ENCODE results near the gene BNIPL.

Gene BNIPL

DNA sequence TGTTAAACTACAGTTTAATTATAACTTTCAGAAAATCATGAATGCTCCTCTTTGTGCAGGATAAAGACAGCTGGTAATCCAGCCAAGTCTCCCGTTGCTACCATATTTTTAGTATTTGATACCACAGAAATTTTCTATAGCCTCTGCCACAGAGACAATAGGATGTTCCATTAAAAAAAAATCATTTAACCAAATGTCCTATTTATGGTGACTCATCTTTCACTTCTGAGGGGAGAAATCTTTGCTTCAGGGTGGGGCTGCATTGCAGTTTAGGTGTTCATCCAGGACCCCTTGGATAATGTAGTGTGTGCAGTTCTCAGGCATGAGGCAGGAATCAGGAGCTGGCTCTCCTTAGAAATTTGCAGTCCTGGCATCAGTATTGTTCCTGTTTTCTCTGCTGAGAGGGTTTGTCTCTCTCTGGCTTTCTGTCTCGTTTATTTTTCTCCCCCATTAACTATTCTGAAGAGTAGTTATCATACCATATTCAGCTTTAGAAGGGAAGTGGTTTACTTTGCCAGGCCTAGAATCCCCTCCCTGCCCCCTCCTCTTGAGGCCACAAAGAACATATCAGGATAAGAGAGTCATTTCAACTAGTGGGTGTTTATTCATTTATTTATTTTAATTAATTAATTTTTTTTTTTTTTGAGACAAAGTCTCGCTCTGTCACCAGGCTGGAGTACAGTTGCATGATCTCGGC is 25.1 kb upstream of the BNIPL start:
- H3K27ac ChIP-seq (ENCODE audit: low read depth, low read length) = no peak overlapping the region
- H3K36me3 ChIP-seq (ENCODE audit: insufficient read depth, low read length) = peaks cover 3% of the 10 kb centered on the region
- H3K9me3 ChIP-seq (ENCODE audit: low read length) = no peaks in the 10 kb centered on the region
- H3K4me3 ChIP-seq (ENCODE audit: low read depth in 1 of 2, low read length in 2 of 2) = no peak overlapping the region
- H3K27me3 ChIP-seq (ENCODE audit: control insufficient read depth in 1 of 2, insufficient read depth in 2 of 2, low read length in 2 of 2) = no peaks in the 10 kb centered on the region
- peaks cover 37% of the 10 kb centered on the region for H3K4me1 ChIP-seq (ENCODE audit: insufficient read depth, low read length)
- H3K9ac ChIP-seq (ENCODE audit: low read length) = no peak overlapping the region

DNA sequence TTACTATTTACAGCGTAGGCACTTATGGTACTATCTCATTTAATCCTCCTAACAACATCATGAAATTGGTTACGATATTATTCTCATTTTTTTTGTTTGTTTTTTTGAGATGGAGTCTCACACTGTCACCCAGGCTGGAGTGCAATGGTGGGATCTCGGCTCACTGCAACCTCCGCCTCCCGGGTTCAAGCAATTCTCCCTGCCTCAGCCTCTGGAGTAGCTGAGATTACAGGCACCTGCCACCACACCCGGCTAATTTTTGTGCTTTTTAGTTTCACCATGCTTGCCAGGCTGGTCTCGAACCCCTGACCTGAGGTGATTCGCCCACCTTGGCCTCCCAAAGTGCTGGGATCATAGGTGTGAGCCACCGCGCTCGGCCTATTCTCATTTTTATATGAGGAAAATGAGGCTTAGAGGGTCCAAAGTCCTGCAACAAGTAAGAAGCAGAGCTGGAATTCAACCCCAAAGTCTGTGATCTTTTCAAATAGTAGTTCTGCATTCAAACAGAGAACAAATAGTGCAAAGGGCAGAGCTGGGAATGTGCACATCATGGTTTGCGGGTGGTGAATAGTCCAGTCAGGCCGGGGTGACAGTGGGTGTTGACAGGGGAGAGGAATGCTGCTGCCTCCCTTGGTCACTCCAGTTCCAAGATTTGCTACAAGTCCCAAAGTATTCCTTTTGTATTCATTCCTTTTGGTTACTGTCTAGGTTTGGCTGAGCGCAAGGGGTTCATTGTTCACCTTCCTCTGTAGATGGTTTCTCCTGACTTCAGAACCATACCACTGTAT is 23.5 kb upstream of the BNIPL start:
- Histone ChIP-seq H3K9me3 (ENCODE audit: low read length) (no peaks in the 10 kb centered on the region), H3K36me3 (ENCODE audit: insufficient read depth, low read length) (peaks cover 5% of the 10 kb centered on the region), H3K9ac (ENCODE audit: low read length) (no peak overlapping the region), H3K4me1 (ENCODE audit: insufficient read depth, low read length) (peaks cover 25% of the 10 kb centered on the region), H3K27me3 (ENCODE audit: control insufficient read depth in 1 of 2, insufficient read depth in 2 of 2, low read length in 2 of 2) (no peaks in the 10 kb centered on the region), H3K27ac (ENCODE audit: low read depth, low read length) (peak overlapping the region; percentile 70), H3K4me3 (ENCODE audit: low read depth in 1 of 2, low read length in 2 of 2) (no peak overlapping the region)

DNA sequence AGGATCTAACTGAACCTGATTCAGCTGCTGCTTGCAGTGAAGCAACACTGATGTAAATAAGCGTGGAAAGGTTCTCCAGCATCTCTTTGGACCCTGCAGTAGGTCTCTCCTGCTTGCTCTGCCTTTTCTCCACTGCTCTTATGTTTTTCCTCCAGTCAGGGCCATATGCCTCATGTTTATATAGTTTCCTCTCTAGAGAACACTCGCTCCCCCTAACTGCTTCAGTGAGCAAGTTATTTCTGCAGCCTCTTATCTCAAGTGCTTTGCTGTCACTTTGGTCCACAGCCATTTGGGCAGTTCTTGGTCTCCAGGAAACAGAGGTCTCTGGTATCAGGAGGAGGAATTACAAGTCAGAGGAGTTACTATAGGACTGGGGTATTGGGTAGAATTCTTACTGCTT is 22.9 kb upstream of the BNIPL start:
- H3K36me3 ChIP-seq (ENCODE audit: insufficient read depth, low read length) = peaks cover 7% of the 10 kb centered on the region
- H3K9ac ChIP-seq (ENCODE audit: low read length) = no peak overlapping the region
- no peaks in the 10 kb centered on the region for H3K27me3 ChIP-seq (ENCODE audit: control insufficient read depth in 1 of 2, insufficient read depth in 2 of 2, low read length in 2 of 2)
- peaks cover 24% of the 10 kb centered on the region for H3K4me1 ChIP-seq (ENCODE audit: insufficient read depth, low read length)
- no peaks in the 10 kb centered on the region for H3K9me3 ChIP-seq (ENCODE audit: low read length)
- peak overlapping the region; percentile 70 for H3K27ac ChIP-seq (ENCODE audit: low read depth, low read length)
- H3K4me3 ChIP-seq (ENCODE audit: low read depth in 1 of 2, low read length in 2 of 2) = no peak overlapping the region

DNA sequence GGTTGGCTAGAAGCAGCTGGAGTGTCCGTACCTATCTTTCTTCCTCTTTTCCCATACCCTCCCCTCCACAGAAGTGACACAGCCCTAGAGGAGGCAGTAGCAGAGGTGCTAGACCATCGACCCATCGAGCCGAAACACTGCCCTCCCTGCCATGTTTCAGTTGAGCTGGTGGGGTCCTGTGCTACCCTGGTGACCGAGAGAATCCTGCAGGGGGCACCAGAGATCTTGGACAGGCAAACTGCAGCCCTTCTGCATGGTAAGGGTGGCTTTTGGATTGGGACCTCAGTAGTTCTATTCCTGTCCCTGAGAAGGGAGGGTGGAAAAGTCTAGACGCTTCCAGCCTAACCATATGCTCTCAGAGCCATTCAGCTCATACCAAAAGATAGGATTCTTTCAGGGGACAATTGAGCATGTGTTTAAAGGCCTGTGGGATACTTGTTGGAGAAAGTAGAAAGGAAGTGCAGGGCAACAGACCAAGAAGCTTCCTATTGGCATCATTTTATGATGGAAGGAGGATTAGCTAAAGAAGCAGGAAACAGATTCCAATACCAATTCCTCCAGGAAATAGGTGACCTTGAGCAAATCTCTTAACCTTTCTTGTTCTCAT is 11.7 kb upstream of the BNIPL start:
- Histone ChIP-seq H3K4me3 (ENCODE audit: low read depth in 1 of 2, low read length in 2 of 2) (no peak overlapping the region), H3K4me1 (ENCODE audit: insufficient read depth, low read length) (peaks cover 8% of the 10 kb centered on the region), H3K27me3 (ENCODE audit: control insufficient read depth in 1 of 2, insufficient read depth in 2 of 2, low read length in 2 of 2) (no peaks in the 10 kb centered on the region), H3K9me3 (ENCODE audit: low read length) (no peaks in the 10 kb centered on the region), H3K9ac (ENCODE audit: low read length) (no peak overlapping the region), H3K36me3 (ENCODE audit: insufficient read depth, low read length) (peaks cover 30% of the 10 kb centered on the region), H3K27ac (ENCODE audit: low read depth, low read length) (no peak overlapping the region)

DNA sequence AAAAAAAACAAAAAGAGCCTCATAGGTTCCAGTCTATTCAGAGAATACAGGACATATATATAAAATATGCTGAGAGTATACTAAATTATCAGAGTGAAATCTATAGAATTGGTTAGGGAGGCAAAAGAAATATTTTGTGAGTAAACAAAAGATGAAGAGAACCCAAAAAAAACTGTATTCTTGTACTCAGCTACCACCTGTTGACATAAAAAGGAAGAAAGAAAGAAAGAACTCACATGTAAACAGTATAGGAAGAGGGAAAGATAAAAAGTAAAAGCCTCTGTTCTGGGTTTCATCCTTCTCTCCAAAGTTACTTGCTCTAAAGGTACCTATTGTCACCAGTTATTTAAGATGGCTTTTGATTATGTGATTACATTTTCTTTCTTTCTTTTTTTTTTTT is 9.9 kb upstream of the BNIPL start:
- Histone ChIP-seq H3K27me3 (ENCODE audit: control insufficient read depth in 1 of 2, insufficient read depth in 2 of 2, low read length in 2 of 2) (no peaks in the 10 kb centered on the region), H3K36me3 (ENCODE audit: insufficient read depth, low read length) (peaks cover 39% of the 10 kb centered on the region), H3K9ac (ENCODE audit: low read length) (no peak overlapping the region), H3K4me3 (ENCODE audit: low read depth in 1 of 2, low read length in 2 of 2) (no peak overlapping the region), H3K4me1 (ENCODE audit: insufficient read depth, low read length) (peaks cover 8% of the 10 kb centered on the region), H3K9me3 (ENCODE audit: low read length) (no peaks in the 10 kb centered on the region), H3K27ac (ENCODE audit: low read depth, low read length) (no peak overlapping the region)

DNA sequence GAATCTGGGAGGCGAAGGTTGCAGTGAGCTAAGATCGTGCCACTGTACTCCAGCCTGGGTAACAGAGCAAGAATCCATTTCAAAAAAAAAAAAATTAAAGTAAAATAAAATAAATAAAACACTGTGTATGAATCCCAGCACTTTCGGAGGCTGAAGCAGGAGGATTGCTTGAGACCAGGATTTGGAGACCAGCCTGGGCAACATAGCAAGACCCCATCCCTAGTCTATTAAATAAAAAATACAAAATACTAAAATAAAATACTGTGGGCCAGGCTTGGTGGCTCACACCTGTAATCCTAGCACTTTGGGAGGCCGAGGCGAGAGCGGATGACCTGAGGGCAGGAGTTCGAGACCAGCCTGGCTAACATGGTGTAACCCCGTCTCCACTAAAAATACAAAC is 4.2 kb upstream of the BNIPL start:
- no peak overlapping the region for H3K9ac ChIP-seq (ENCODE audit: low read length)
- H3K27me3 ChIP-seq (ENCODE audit: control insufficient read depth in 1 of 2, insufficient read depth in 2 of 2, low read length in 2 of 2) = no peaks in the 10 kb centered on the region
- H3K4me3 ChIP-seq (ENCODE audit: low read depth in 1 of 2, low read length in 2 of 2) = no peak overlapping the region
- no peaks in the 10 kb centered on the region for H3K9me3 ChIP-seq (ENCODE audit: low read length)
- H3K27ac ChIP-seq (ENCODE audit: low read depth, low read length) = no peak overlapping the region
- peaks cover 43% of the 10 kb centered on the region for H3K36me3 ChIP-seq (ENCODE audit: insufficient read depth, low read length)
- no peaks in the 10 kb centered on the region for H3K4me1 ChIP-seq (ENCODE audit: insufficient read depth, low read length)

DNA sequence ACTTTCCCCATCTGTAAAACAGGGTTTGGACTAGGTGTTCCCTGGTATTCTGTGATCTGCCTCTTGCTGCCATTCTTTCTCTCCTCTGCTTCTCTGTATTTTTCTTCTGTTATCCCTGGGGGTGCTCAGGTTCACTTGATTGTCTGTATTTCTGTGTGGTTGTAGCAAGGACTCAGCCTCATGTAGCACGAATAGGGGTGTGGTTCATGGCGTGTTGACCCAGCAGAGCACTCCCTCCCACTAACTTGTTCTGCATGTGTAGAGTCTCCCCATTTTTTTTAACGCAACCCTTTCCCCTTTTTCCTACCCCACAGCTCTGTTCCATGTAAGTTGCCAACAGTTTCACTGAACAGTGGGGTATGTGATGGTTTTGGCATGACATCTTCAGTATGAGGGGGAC is 1.2 kb upstream of the BNIPL start:
- Histone ChIP-seq H3K9me3 (ENCODE audit: low read length) (no peaks in the 10 kb centered on the region), H3K36me3 (ENCODE audit: insufficient read depth, low read length) (peaks cover 25% of the 10 kb centered on the region), H3K27me3 (ENCODE audit: control insufficient read depth in 1 of 2, insufficient read depth in 2 of 2, low read length in 2 of 2) (no peaks in the 10 kb centered on the region), H3K9ac (ENCODE audit: low read length) (no peak overlapping the region), H3K4me1 (ENCODE audit: insufficient read depth, low read length) (no peaks in the 10 kb centered on the region), H3K27ac (ENCODE audit: low read depth, low read length) (no peak overlapping the region), H3K4me3 (ENCODE audit: low read depth in 1 of 2, low read length in 2 of 2) (no peak overlapping the region)

DNA sequence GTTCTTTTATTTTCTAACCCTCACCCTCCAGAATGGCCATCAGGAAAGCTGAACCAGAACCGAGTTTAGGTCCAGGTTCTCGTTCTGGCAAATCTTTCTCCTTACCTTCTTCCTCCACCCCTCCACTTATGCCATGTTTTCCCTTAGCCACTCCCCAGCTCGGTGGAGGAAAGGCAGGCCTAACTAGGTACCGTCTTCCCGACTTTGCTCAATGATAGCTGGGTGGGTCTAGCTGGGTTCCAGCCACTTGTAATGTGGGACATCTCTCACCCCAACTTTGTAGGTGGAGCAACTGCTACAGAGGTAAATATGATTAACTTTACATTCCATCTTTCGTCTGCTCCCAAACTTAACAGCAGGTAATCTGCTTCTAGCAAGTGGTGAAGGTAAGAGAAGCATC is 646 bp downstream of the BNIPL start:
- Histone ChIP-seq H3K4me3 (ENCODE audit: low read depth in 1 of 2, low read length in 2 of 2) (no peak overlapping the region), H3K27me3 (ENCODE audit: control insufficient read depth in 1 of 2, insufficient read depth in 2 of 2, low read length in 2 of 2) (no peaks in the 10 kb centered on the region), H3K27ac (ENCODE audit: low read depth, low read length) (no peak overlapping the region), H3K4me1 (ENCODE audit: insufficient read depth, low read length) (no peaks in the 10 kb centered on the region), H3K9ac (ENCODE audit: low read length) (no peak overlapping the region), H3K36me3 (ENCODE audit: insufficient read depth, low read length) (peaks cover 17% of the 10 kb centered on the region), H3K9me3 (ENCODE audit: low read length) (no peaks in the 10 kb centered on the region)

DNA sequence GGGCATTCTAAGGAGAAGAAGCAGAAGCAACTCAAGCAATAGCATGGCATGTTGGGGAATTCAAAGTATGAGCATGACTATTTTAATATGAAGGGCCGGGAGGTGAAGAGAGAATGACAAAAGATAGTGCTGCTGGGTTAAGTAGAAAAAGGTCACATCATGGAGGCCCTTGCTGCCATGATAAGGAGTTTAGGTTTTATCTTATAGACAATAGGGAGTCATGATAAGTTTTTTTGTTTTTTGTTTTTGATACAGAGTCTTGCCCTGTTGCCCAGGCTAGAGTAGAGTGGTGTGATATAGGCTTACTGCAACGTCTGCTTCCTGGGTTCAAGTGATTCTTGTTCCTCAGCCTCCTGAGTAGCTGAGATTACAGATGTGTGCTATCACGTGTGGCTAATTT is 3.1 kb downstream of the BNIPL start:
- peaks cover 7% of the 10 kb centered on the region for H3K36me3 ChIP-seq (ENCODE audit: insufficient read depth, low read length)
- no peaks in the 10 kb centered on the region for H3K27me3 ChIP-seq (ENCODE audit: control insufficient read depth in 1 of 2, insufficient read depth in 2 of 2, low read length in 2 of 2)
- H3K4me3 ChIP-seq (ENCODE audit: low read depth in 1 of 2, low read length in 2 of 2) = no peak overlapping the region
- H3K9me3 ChIP-seq (ENCODE audit: low read length) = no peaks in the 10 kb centered on the region
- H3K9ac ChIP-seq (ENCODE audit: low read length) = no peak overlapping the region
- no peaks in the 10 kb centered on the region for H3K4me1 ChIP-seq (ENCODE audit: insufficient read depth, low read length)
- no peak overlapping the region for H3K27ac ChIP-seq (ENCODE audit: low read depth, low read length)

DNA sequence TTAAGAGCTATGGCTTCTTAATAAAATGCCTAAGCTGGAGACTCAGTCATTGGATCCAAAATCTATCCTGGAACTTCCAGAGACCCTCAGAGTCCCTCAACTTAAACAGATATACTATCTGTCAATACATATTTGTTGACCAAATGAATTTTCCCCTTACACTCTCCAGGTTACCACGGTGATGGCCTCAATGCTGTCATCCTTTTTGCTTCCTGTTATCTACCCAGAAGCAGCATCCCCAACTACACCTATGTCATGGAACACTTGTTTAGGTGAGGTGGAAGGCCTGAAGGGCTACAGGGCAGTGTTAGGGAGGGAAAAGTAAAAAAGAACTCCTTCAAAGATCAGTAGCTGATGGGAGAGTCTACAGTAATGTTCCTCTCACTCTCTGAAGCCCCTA is 6.8 kb downstream of the BNIPL start:
- Histone ChIP-seq H3K36me3 (ENCODE audit: insufficient read depth, low read length) (no peaks in the 10 kb centered on the region), H3K27me3 (ENCODE audit: control insufficient read depth in 1 of 2, insufficient read depth in 2 of 2, low read length in 2 of 2) (no peaks in the 10 kb centered on the region), H3K9ac (ENCODE audit: low read length) (no peak overlapping the region), H3K4me1 (ENCODE audit: insufficient read depth, low read length) (no peaks in the 10 kb centered on the region), H3K27ac (ENCODE audit: low read depth, low read length) (no peak overlapping the region), H3K4me3 (ENCODE audit: low read depth in 1 of 2, low read length in 2 of 2) (no peak overlapping the region), H3K9me3 (ENCODE audit: low read length) (no peaks in the 10 kb centered on the region)

DNA sequence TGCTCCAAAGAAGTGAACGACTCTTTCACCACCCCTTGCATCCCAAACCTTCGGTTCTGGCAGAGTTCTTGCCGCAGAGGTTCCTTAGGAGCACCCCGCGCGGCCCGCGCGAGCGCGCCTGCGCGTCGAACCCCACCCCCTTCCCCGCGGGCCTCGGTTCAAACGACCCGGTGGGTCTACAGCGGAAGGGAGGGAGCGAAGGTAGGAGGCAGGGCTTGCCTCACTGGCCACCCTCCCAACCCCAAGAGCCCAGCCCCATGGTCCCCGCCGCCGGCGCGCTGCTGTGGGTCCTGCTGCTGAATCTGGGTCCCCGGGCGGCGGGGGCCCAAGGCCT is 11.2 kb downstream of the BNIPL start, which contains the start of gene C1orf56:
Gene C1orf56, plus strand, starts transcription at position 161 of the 334 bp plus-strand sequence. Its CDS starts 97 bp downstream, at position 258.
- Histone ChIP-seq H3K27me3 (ENCODE audit: control insufficient read depth in 1 of 2, insufficient read depth in 2 of 2, low read length in 2 of 2) (no peaks in the 10 kb centered on the region), H3K4me3 (ENCODE audit: low read depth in 1 of 2, low read length in 2 of 2) (peak within 1 kb of the TSS; percentile 63 to 80), H3K9me3 (ENCODE audit: low read length) (no peaks in the 10 kb centered on the region), H3K9ac (ENCODE audit: low read length) (peak within 1 kb of the TSS; percentile 84), H3K36me3 (ENCODE audit: insufficient read depth, low read length) (peaks cover 9% of the 10 kb centered on the region), H3K4me1 (ENCODE audit: insufficient read depth, low read length) (peaks cover 9% of the 10 kb centered on the region), H3K27ac (ENCODE audit: low read depth, low read length) (peak within 1 kb of the TSS; percentile 93)

Data from muscle layer of colon (tissue), 2 donors.